D721Med (cell line): Measurements from ENCODE around the gene CCDC57.

Experiments
- DNase-seq: peaks from one replicate; pipeline ENCODE4 v3.0.0; 2011; ENCODE audit warnings: low spot score; ENCODE audit not compliant: insufficient read length
- FAIRE-seq: peaks from 2 replicates; lab custom pipeline; 2011; peaks lifted over from hg19 to GRCh38; lab: Jason Lieb, UNC
- TF ChIP-seq, protein P1 (sequence below): IDR thresholded peaks from 2 replicates; pipeline ENCODE4 v1.5.1; 2012; ENCODE audit warnings: mild to moderate bottlenecking, control low read depth; ENCODE audit not compliant: insufficient read depth; ENCODE audit errors: missing control alignments

The CCDC57 gene

DNA sequence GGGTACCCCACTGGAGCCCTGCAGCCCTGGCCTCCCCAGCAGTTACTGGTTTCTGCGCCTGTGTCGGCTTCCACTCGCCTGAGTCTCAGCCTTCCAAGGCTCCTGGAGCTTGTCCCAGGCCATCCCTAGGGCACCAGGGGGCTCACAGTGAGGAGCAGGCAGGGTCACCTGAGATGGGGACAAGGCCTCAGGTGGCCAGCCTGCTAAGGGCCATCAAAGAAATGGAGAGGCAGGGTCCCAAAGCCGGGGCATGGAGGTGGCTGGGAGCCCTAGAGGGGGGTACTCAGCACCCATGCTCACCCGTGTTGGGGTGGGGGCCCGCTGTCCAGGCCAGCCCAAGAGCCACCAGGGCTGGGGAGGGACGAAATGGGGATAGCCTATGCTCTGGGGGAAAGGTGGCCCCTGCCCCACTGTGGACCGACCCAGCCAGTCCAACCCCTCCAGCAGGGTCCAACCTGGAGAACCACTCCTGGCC, 115.9 kb downstream of the CCDC57 start:
- TF ChIP-seq, protein P1, sequence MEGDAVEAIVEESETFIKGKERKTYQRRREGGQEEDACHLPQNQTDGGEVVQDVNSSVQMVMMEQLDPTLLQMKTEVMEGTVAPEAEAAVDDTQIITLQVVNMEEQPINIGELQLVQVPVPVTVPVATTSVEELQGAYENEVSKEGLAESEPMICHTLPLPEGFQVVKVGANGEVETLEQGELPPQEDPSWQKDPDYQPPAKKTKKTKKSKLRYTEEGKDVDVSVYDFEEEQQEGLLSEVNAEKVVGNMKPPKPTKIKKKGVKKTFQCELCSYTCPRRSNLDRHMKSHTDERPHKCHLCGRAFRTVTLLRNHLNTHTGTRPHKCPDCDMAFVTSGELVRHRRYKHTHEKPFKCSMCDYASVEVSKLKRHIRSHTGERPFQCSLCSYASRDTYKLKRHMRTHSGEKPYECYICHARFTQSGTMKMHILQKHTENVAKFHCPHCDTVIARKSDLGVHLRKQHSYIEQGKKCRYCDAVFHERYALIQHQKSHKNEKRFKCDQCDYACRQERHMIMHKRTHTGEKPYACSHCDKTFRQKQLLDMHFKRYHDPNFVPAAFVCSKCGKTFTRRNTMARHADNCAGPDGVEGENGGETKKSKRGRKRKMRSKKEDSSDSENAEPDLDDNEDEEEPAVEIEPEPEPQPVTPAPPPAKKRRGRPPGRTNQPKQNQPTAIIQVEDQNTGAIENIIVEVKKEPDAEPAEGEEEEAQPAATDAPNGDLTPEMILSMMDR, result no peak
- DNase-seq (no peak), FAIRE-seq (no peak)

GRCh38 chr17:82095777-82096708, 116.6 kb downstream of the CCDC57 start:
- FAIRE-seq (no peak), DNase-seq (no peak)
- TF ChIP-seq, protein P1, result no peak

DNA sequence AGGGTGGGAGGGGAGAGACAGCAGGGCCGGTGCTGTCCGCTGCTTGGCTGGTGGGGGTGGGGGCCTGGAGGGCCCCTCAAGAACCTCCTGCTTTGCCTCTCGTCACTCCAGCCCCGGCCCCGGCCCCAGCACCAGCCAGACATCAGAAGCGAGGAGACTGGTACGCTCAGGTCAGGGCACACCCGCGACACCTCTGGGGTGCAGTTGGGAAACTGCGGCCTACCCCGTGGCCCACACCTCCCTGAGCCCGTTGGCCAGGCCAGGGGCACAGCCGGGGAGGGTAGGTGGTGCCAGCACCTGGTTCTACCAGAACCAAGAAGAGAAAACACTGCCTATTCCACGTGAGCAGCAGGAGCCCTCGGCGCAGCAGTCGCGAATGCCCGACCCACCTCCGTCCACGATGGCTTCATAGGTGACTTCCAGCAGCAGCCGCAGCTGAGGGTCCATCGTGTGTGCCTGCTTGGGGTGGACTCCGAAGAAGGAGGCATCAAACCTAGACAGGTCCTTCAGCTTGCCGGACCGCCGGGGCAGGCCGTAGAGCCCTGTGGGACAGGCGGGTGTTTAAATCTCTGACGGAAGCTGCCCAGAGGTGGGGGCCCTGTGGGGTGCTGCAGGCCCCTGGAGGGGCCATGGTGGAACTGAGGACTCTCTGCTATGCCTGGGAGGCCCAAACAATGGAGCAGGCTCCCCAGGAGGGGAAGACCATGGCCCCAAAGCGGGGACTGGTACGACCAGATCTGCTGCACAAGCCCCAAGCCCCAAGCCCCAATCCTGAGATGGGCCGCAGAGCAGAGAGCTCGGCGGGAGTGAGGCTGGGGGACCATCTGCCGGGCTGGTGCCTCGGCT, 117.5 kb downstream of the CCDC57 start:
- TF ChIP-seq, protein P1, result no peak
- FAIRE-seq (no peak), DNase-seq (no peak)

GRCh38 chr17:82092995-82093751, 119.5 kb downstream of the CCDC57 start:
- DNase-seq (no peak), FAIRE-seq (no peak)
- TF ChIP-seq, protein P1, result no peak

DNA sequence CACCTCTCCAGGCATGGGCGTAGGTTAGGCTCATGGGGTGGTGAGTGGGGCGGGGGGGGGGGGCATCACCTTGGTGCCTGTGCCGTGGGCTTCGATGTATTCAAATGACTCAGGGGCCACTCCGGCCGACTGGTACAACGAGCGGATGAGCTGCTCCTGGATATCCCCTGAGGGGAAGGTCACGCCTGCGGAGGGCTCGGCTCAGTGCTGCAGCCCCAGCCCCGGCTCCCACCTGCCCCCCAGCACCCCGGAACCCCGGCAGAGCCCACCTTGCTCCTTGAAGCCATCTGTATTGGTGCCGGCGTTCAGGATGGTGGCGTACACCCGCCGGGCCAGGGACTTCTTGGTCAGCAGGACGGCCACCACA, 120.0 kb downstream of the CCDC57 start:
- FAIRE-seq (no peak), DNase-seq (no peak)
- TF ChIP-seq, protein P1, result no peak

GRCh38 chr17:82092094-82092586, 120.5 kb downstream of the CCDC57 start:
- TF ChIP-seq, protein P1, result no peak
- DNase-seq, result no peak
- no peak for FAIRE-seq
